Measurements from ENCODE around the gene CCDC50. TPM values are rescaled to one million over a fixed set of nuclear protein-coding genes. Genes with fewer than 3 reads are reported as not detected.

CCDC50 gene
- total RNA-seq, 1 donor from 2014 or later: 89.9 TPM

DNA sequence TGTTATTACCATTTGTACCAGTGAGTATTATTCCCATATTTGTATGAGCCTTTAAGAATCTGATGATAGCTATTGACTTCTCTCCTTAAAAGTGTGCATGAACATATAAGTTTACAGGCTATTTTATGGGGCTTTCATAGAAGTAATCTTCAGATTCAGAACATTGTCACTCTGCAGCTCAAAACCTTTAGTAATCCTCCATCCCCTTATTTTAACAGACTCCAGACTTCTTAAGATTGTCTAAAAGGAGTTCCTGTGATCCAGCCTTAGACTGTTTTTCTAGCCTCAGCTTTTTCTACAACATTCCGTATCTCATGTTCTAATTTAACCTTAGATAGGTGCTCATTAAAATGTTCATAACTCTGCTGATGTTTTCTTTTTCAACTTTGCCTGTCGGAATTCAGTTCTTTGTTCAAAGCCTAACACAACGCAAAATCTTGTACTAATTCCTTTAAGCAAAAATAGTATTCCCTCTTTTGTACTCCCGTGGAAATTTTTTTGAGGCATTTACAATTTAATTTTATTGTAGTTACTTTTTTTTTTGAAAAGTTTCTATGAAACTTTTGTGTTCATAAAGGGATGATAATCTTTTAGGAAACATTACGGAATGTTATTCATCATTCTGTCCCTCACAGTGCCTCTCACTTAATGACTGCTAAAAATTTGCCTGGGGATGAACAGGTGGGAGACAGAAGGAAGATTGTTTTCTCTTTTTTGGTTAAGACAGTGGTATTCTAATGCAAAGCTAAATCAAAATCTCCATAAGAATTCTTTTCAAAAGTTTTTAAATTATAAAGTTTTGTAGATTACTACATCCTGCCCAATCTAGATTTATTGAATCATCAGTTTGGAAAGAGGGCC is 39.8 kb downstream of the CCDC50 start:
- Mint-ChIP-seq H3K4me3 (ENCODE audit: unreplicated experiment) (no peak overlapping the region), H3K36me3 (ENCODE audit: low read depth, unreplicated experiment) (peaks cover 16% of the 10 kb centered on the region), H3K9me3 (ENCODE audit: unreplicated experiment) (no peaks in the 10 kb centered on the region), H3K27me3 (ENCODE audit: low read depth, unreplicated experiment) (no peaks in the 10 kb centered on the region), H3K4me1 (ENCODE audit: low read depth, unreplicated experiment) (peaks cover 6% of the 10 kb centered on the region), H3K27ac (ENCODE audit: unreplicated experiment) (no peak overlapping the region)
- Histone ChIP-seq H3K4me2 (ENCODE audit: low read length) (no peak overlapping the region), H3K9me3 (ENCODE audit: insufficient read depth, low read depth, low read length) (no peaks in the 10 kb centered on the region), H2AFZ (ENCODE audit: low read depth, low read length) (no peak overlapping the region), H3K4me3 (ENCODE audit: insufficient read depth, low read depth, low read length) (no peak overlapping the region), H4K20me1 (ENCODE audit: insufficient read depth, low read length) (no peaks in the 10 kb centered on the region), H3K9ac (ENCODE audit: low read length) (no peak overlapping the region), H3K79me2 (ENCODE audit: insufficient read depth, low read length) (peaks cover 25% of the 10 kb centered on the region), H3K4me1 (ENCODE audit: insufficient read depth, low read length) (no peaks in the 10 kb centered on the region), H3K36me3 (ENCODE audit: insufficient read depth, low read length) (peaks cover 17% of the 10 kb centered on the region), H3K27ac (ENCODE audit: low read depth, low read length) (no peak overlapping the region), H3K27me3 (ENCODE audit: insufficient read depth, low read length) (no peaks in the 10 kb centered on the region)
- no peak for TF ChIP-seq EZH2 (IDR thresholded peaks at IDR 0.05; ENCODE audit: insufficient read depth, low read length)
- TF ChIP-seq, protein P1, sequence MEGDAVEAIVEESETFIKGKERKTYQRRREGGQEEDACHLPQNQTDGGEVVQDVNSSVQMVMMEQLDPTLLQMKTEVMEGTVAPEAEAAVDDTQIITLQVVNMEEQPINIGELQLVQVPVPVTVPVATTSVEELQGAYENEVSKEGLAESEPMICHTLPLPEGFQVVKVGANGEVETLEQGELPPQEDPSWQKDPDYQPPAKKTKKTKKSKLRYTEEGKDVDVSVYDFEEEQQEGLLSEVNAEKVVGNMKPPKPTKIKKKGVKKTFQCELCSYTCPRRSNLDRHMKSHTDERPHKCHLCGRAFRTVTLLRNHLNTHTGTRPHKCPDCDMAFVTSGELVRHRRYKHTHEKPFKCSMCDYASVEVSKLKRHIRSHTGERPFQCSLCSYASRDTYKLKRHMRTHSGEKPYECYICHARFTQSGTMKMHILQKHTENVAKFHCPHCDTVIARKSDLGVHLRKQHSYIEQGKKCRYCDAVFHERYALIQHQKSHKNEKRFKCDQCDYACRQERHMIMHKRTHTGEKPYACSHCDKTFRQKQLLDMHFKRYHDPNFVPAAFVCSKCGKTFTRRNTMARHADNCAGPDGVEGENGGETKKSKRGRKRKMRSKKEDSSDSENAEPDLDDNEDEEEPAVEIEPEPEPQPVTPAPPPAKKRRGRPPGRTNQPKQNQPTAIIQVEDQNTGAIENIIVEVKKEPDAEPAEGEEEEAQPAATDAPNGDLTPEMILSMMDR (IDR thresholded peaks at IDR 0.05; ENCODE audit: insufficient read depth, low read depth, low read length): no peak
- DNase-seq (ENCODE audit: low read depth): no peak
- FAIRE-seq: no peak

DNA sequence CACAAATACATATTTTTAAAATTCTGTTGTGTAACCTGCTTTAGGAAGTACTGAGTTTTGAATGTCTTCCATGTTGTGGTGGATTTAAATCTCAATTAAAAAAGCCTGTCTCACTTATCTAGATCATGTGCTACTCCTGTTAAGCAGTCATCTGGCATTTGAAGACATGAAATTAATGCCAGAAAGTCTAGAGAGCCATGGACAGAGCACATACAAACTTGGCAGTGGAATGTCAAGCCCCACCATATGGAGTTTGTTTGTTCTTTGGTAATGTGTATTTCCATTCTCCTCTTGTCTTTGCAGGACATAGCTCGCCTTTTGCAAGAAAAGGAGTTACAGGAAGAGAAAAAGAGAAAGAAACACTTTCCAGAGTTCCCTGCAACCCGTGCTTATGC is 40.4 kb downstream of the CCDC50 start:
- H3K36me3 ChIP-seq (ENCODE audit: insufficient read depth, low read length): peaks cover 17% of the 10 kb centered on the region
- no peaks in the 10 kb centered on the region for H3K27me3 ChIP-seq (ENCODE audit: insufficient read depth, low read length)
- no peak overlapping the region for H3K9ac ChIP-seq (ENCODE audit: low read length)
- no peak for DNase-seq (ENCODE audit: low read depth)
- Mint-ChIP-seq H3K9me3 (ENCODE audit: unreplicated experiment) (no peaks in the 10 kb centered on the region), H3K36me3 (ENCODE audit: low read depth, unreplicated experiment) (peaks cover 16% of the 10 kb centered on the region), H3K4me1 (ENCODE audit: low read depth, unreplicated experiment) (peaks cover 6% of the 10 kb centered on the region), H3K27me3 (ENCODE audit: low read depth, unreplicated experiment) (no peaks in the 10 kb centered on the region), H3K27ac (ENCODE audit: unreplicated experiment) (no peak overlapping the region), H3K4me3 (ENCODE audit: unreplicated experiment) (no peak overlapping the region)
- TF ChIP-seq, protein P1 (IDR thresholded peaks at IDR 0.05; ENCODE audit: insufficient read depth, low read depth, low read length): no peak
- no peak for TF ChIP-seq EZH2 (IDR thresholded peaks at IDR 0.05; ENCODE audit: insufficient read depth, low read length)
- no peak overlapping the region for H3K4me3 ChIP-seq (ENCODE audit: insufficient read depth, low read depth, low read length)
- no peak for FAIRE-seq
- peaks cover 25% of the 10 kb centered on the region for H3K79me2 ChIP-seq (ENCODE audit: insufficient read depth, low read length)
- H3K27ac ChIP-seq (ENCODE audit: low read depth, low read length): no peak overlapping the region
- no peak overlapping the region for H3K4me2 ChIP-seq (ENCODE audit: low read length)
- no peaks in the 10 kb centered on the region for H3K9me3 ChIP-seq (ENCODE audit: insufficient read depth, low read depth, low read length)
- H3K4me1 ChIP-seq (ENCODE audit: insufficient read depth, low read length): no peaks in the 10 kb centered on the region
- H2AFZ ChIP-seq (ENCODE audit: low read depth, low read length): no peak overlapping the region
- no peaks in the 10 kb centered on the region for H4K20me1 ChIP-seq (ENCODE audit: insufficient read depth, low read length)

DNA sequence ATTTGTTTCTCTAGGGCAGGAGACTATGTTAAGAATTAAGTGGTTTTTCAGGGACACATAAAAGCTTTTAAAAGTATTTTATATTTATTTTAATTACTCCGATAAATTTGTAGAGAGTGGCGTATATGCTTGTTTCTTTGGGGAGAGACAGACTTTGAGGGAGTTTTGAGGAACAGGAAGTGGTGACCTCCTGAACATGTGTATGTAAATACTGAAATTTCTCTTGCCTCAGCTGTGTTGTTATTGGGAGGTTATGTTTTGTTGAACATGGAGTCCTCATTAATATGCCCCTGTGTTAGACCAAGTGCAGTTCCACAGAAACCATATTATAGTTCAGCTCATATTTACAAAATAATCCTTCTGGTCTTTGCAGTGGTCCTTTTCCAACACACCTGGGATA is 42.9 kb downstream of the CCDC50 start:
- Histone ChIP-seq H4K20me1 (ENCODE audit: insufficient read depth, low read length) (no peaks in the 10 kb centered on the region), H3K36me3 (ENCODE audit: insufficient read depth, low read length) (peaks cover 22% of the 10 kb centered on the region), H3K4me1 (ENCODE audit: insufficient read depth, low read length) (peaks cover 8% of the 10 kb centered on the region), H3K4me3 (ENCODE audit: insufficient read depth, low read depth, low read length) (no peak overlapping the region), H3K27me3 (ENCODE audit: insufficient read depth, low read length) (no peaks in the 10 kb centered on the region), H3K9me3 (ENCODE audit: insufficient read depth, low read depth, low read length) (no peaks in the 10 kb centered on the region), H3K27ac (ENCODE audit: low read depth, low read length) (no peak overlapping the region), H2AFZ (ENCODE audit: low read depth, low read length) (no peak overlapping the region), H3K4me2 (ENCODE audit: low read length) (no peak overlapping the region), H3K9ac (ENCODE audit: low read length) (no peak overlapping the region), H3K79me2 (ENCODE audit: insufficient read depth, low read length) (peaks cover 15% of the 10 kb centered on the region)
- TF ChIP-seq EZH2 (IDR thresholded peaks at IDR 0.05; ENCODE audit: insufficient read depth, low read length): no peak
- TF ChIP-seq, protein P1 (IDR thresholded peaks at IDR 0.05; ENCODE audit: insufficient read depth, low read depth, low read length): no peak
- Mint-ChIP-seq H3K27ac (ENCODE audit: unreplicated experiment) (no peak overlapping the region), H3K27me3 (ENCODE audit: low read depth, unreplicated experiment) (no peaks in the 10 kb centered on the region), H3K9me3 (ENCODE audit: unreplicated experiment) (no peaks in the 10 kb centered on the region), H3K4me1 (ENCODE audit: low read depth, unreplicated experiment) (peaks cover 12% of the 10 kb centered on the region), H3K4me3 (ENCODE audit: unreplicated experiment) (no peak overlapping the region), H3K36me3 (ENCODE audit: low read depth, unreplicated experiment) (peaks cover 18% of the 10 kb centered on the region)
- DNase-seq (ENCODE audit: low read depth) (no peak), FAIRE-seq (no peak)
